ENCODE data around the gene CKAP2L. TPM values are rescaled to one million over a fixed set of nuclear protein-coding genes. Genes with fewer than 3 reads are reported as not detected.

Gene CKAP2L
- 25.7 TPM for polyA plus RNA-seq (2013, experiment 1 of 4)
- polyA plus RNA-seq (2013, experiment 2 of 4), result 23.3 TPM
- polyA plus RNA-seq (2013, experiment 3 of 4), result 21.0 TPM
- 21.4 TPM for polyA plus RNA-seq (2013, experiment 4 of 4)

GRCh38 chr2:112764071-112765044 is at the start of gene CKAP2L:
CKAP2L (minus strand) TSS chr2:112764609; CDS start chr2:112764598, 11 bp downstream.
- Histone ChIP-seq H3K9me3 (ENCODE audit: control insufficient read depth, low read length) (no peaks in the 10 kb centered on the region), H3K4me1 (ENCODE audit: control insufficient read depth, insufficient read depth, low read length) (peaks cover 7% of the 10 kb centered on the region), H3K36me3 (ENCODE audit: control insufficient read depth, insufficient read depth, low read length) (no peaks in the 10 kb centered on the region), H3K27me3 (ENCODE audit: control insufficient read depth, insufficient read depth, low read length, poor library complexity, severe bottlenecking) (no peaks in the 10 kb centered on the region), H3K4me3 (ENCODE audit: insufficient read depth, low read depth, low read length) (peak within 1 kb of the TSS; percentile 71), H3K27ac (ENCODE audit: insufficient read depth, low read depth, low read length, poor library complexity, severe bottlenecking) (no peak within 1 kb of the TSS)
- WGBS, 2 experiments, result 0% methylated on average over 79 of the region's 79 CpGs

GRCh38 chr2:112813280-112813966 is 49.0 kb upstream of the CKAP2L start:
- Histone ChIP-seq H3K4me1 (ENCODE audit: control insufficient read depth, insufficient read depth, low read length) (no peaks in the 10 kb centered on the region), H3K27ac (ENCODE audit: insufficient read depth, low read depth, low read length, poor library complexity, severe bottlenecking) (no peak overlapping the region), H3K27me3 (ENCODE audit: control insufficient read depth, insufficient read depth, low read length, poor library complexity, severe bottlenecking) (no peaks in the 10 kb centered on the region), H3K36me3 (ENCODE audit: control insufficient read depth, insufficient read depth, low read length) (no peaks in the 10 kb centered on the region), H3K9me3 (ENCODE audit: control insufficient read depth, low read length) (no peaks in the 10 kb centered on the region), H3K4me3 (ENCODE audit: insufficient read depth, low read depth, low read length) (no peak overlapping the region)
- 93 to 96% methylated on average over 8 to 10 of the region's 10 CpGs for WGBS, 2 experiments

GRCh38 chr2:112812318-112813267 is 48.2 kb upstream of the CKAP2L start:
- Histone ChIP-seq H3K27ac (ENCODE audit: insufficient read depth, low read depth, low read length, poor library complexity, severe bottlenecking) (no peak overlapping the region), H3K4me3 (ENCODE audit: insufficient read depth, low read depth, low read length) (no peak overlapping the region), H3K27me3 (ENCODE audit: control insufficient read depth, insufficient read depth, low read length, poor library complexity, severe bottlenecking) (no peaks in the 10 kb centered on the region), H3K4me1 (ENCODE audit: control insufficient read depth, insufficient read depth, low read length) (no peaks in the 10 kb centered on the region), H3K9me3 (ENCODE audit: control insufficient read depth, low read length) (no peaks in the 10 kb centered on the region), H3K36me3 (ENCODE audit: control insufficient read depth, insufficient read depth, low read length) (no peaks in the 10 kb centered on the region)
- WGBS, 2 experiments, result 71 to 72% methylated on average over 13 to 14 of the region's 14 CpGs

- no peaks in the 10 kb centered on the region for H3K9me3 ChIP-seq (ENCODE audit: control insufficient read depth, low read length)
- no peaks in the 10 kb centered on the region for H3K4me1 ChIP-seq (ENCODE audit: control insufficient read depth, insufficient read depth, low read length)
- H3K27ac ChIP-seq (ENCODE audit: insufficient read depth, low read depth, low read length, poor library complexity, severe bottlenecking), result no peak overlapping the region
- no peaks in the 10 kb centered on the region for H3K36me3 ChIP-seq (ENCODE audit: control insufficient read depth, insufficient read depth, low read length)
- WGBS, 2 experiments, result 89 to 90% methylated on average over 7 of the region's 7 CpGs
- no peak overlapping the region for H3K4me3 ChIP-seq (ENCODE audit: insufficient read depth, low read depth, low read length)
- H3K27me3 ChIP-seq (ENCODE audit: control insufficient read depth, insufficient read depth, low read length, poor library complexity, severe bottlenecking), result no peaks in the 10 kb centered on the region
Measured at GRCh38 chr2:112811841-112812306, 47.5 kb upstream of the CKAP2L start.

GRCh38 chr2:112811276-112811831 is 46.9 kb upstream of the CKAP2L start:
- Histone ChIP-seq H3K27ac (ENCODE audit: insufficient read depth, low read depth, low read length, poor library complexity, severe bottlenecking) (no peak overlapping the region), H3K9me3 (ENCODE audit: control insufficient read depth, low read length) (no peaks in the 10 kb centered on the region), H3K36me3 (ENCODE audit: control insufficient read depth, insufficient read depth, low read length) (no peaks in the 10 kb centered on the region), H3K27me3 (ENCODE audit: control insufficient read depth, insufficient read depth, low read length, poor library complexity, severe bottlenecking) (no peaks in the 10 kb centered on the region), H3K4me3 (ENCODE audit: insufficient read depth, low read depth, low read length) (no peak overlapping the region), H3K4me1 (ENCODE audit: control insufficient read depth, insufficient read depth, low read length) (no peaks in the 10 kb centered on the region)
- 90 to 92% methylated on average over 3 of the region's 3 CpGs for WGBS, 2 experiments

- Histone ChIP-seq H3K4me3 (ENCODE audit: insufficient read depth, low read depth, low read length) (no peak overlapping the region), H3K27ac (ENCODE audit: insufficient read depth, low read depth, low read length, poor library complexity, severe bottlenecking) (no peak overlapping the region), H3K36me3 (ENCODE audit: control insufficient read depth, insufficient read depth, low read length) (no peaks in the 10 kb centered on the region), H3K4me1 (ENCODE audit: control insufficient read depth, insufficient read depth, low read length) (no peaks in the 10 kb centered on the region), H3K27me3 (ENCODE audit: control insufficient read depth, insufficient read depth, low read length, poor library complexity, severe bottlenecking) (no peaks in the 10 kb centered on the region), H3K9me3 (ENCODE audit: control insufficient read depth, low read length) (no peaks in the 10 kb centered on the region)
Measured at GRCh38 chr2:112809112-112809511, 44.7 kb upstream of the CKAP2L start.

GRCh38 chr2:112807233-112807807 is 42.9 kb upstream of the CKAP2L start:
- H3K27ac ChIP-seq (ENCODE audit: insufficient read depth, low read depth, low read length, poor library complexity, severe bottlenecking), result no peak overlapping the region
- H3K4me1 ChIP-seq (ENCODE audit: control insufficient read depth, insufficient read depth, low read length), result no peaks in the 10 kb centered on the region
- H3K9me3 ChIP-seq (ENCODE audit: control insufficient read depth, low read length), result no peaks in the 10 kb centered on the region
- no peak overlapping the region for H3K4me3 ChIP-seq (ENCODE audit: insufficient read depth, low read depth, low read length)
- WGBS, 2 experiments, result 90 to 94% methylated on average over 3 of the region's 3 CpGs
- H3K36me3 ChIP-seq (ENCODE audit: control insufficient read depth, insufficient read depth, low read length), result no peaks in the 10 kb centered on the region
- no peaks in the 10 kb centered on the region for H3K27me3 ChIP-seq (ENCODE audit: control insufficient read depth, insufficient read depth, low read length, poor library complexity, severe bottlenecking)

GRCh38 chr2:112805542-112805941 is 41.1 kb upstream of the CKAP2L start:
- Histone ChIP-seq H3K9me3 (ENCODE audit: control insufficient read depth, low read length) (no peaks in the 10 kb centered on the region), H3K36me3 (ENCODE audit: control insufficient read depth, insufficient read depth, low read length) (no peaks in the 10 kb centered on the region), H3K27ac (ENCODE audit: insufficient read depth, low read depth, low read length, poor library complexity, severe bottlenecking) (no peak overlapping the region), H3K27me3 (ENCODE audit: control insufficient read depth, insufficient read depth, low read length, poor library complexity, severe bottlenecking) (no peaks in the 10 kb centered on the region), H3K4me1 (ENCODE audit: control insufficient read depth, insufficient read depth, low read length) (no peaks in the 10 kb centered on the region), H3K4me3 (ENCODE audit: insufficient read depth, low read depth, low read length) (no peak overlapping the region)
- WGBS, 2 experiments, result 91% methylated on average over 11 of the region's 11 CpGs
